Progenitor cell of endocrine pancreas (in vitro differentiated cells): ENCODE results near the gene PIP. TPM values are rescaled to one million over a fixed set of nuclear protein-coding genes. Genes with fewer than 3 reads are reported as not detected.
"Not testable (repeated sequence)": the region's sequence is repeated elsewhere in the genome, so short reads cannot be mapped to it uniquely, and the experiment has no call there.

ENCODE experiments used
- DNase-seq: peaks from one replicate; pipeline ENCODE4 v3.0.0; 2021; ENCODE audit warnings: low spot score; ENCODE audit not compliant: unreplicated experiment
- H3K27ac Mint-ChIP-seq: 2 replicates; pipeline ENCODE4 v1.8.0; 2021; ENCODE audit warnings: mild to moderate bottlenecking, moderate library complexity, mixed read lengths
- H3K27me3 Mint-ChIP-seq: 2 replicates; pipeline ENCODE4 v1.8.0; 2021; ENCODE audit warnings: mixed read lengths
- H3K36me3 Mint-ChIP-seq: 2 replicates; pipeline ENCODE4 v1.8.0; 2022; ENCODE audit warnings: mixed read lengths; ENCODE audit not compliant: insufficient read depth
- H3K4me1 Mint-ChIP-seq: 2 replicates; pipeline ENCODE4 v1.8.0; 2021; ENCODE audit warnings: low read depth, mixed read lengths
- H3K4me3 Mint-ChIP-seq: 2 replicates; pipeline ENCODE4 v1.8.0; 2021; ENCODE audit warnings: low read depth, mild to moderate bottlenecking, moderate library complexity, mixed read lengths
- H3K9me3 Mint-ChIP-seq: 2 replicates; pipeline ENCODE4 v1.8.0; 2021; ENCODE audit warnings: low read depth, mixed read lengths
- CTCF ChIP-seq: fragments of 200-600 bp; sonication (generic); IDR thresholded peaks from one replicate; pipeline ENCODE4 v1.5.0; 2021; ENCODE audit warnings: antibody characterized with exemption, mild to moderate bottlenecking; ENCODE audit not compliant: unreplicated experiment
- total RNA-seq: library from RNA; stranded (reverse); gene quantifications from 2 replicates; pipeline ENCODE4 v1.2.1, GENCODE V29; 2021

The PIP gene
- total RNA-seq, 1 donor from 2014 or later = not detected

- H3K36me3 Mint-ChIP-seq = peaks cover 1% of the 10 kb centered on the region
- H3K4me1 Mint-ChIP-seq = peaks cover 9% of the 10 kb centered on the region
- peaks cover 9% of the 10 kb centered on the region for H3K9me3 Mint-ChIP-seq
- no peak for DNase-seq
- no peak overlapping the region for H3K27ac Mint-ChIP-seq
- no peak for TF ChIP-seq CTCF
- no peaks in the 10 kb centered on the region for H3K27me3 Mint-ChIP-seq
- H3K4me3 Mint-ChIP-seq = no peak overlapping the region
Measured at GRCh38 chr7:143130541-143130940, 1.3 kb upstream of the PIP start.

GRCh38 chr7:143147070-143147469 is 15.2 kb downstream of the PIP start:
- Mint-ChIP-seq H3K9me3 (peaks cover 13% of the 10 kb centered on the region), H3K4me1 (no peaks in the 10 kb centered on the region), H3K36me3 (no peaks in the 10 kb centered on the region), H3K27me3 (no peaks in the 10 kb centered on the region), H3K4me3 (no peak overlapping the region), H3K27ac (no peak overlapping the region)
- DNase-seq = no peak
- TF ChIP-seq CTCF = no peak

GRCh38 chr7:143148050-143148449 is 16.2 kb downstream of the PIP start:
- Mint-ChIP-seq H3K9me3 (peaks cover 13% of the 10 kb centered on the region), H3K4me1 (no peaks in the 10 kb centered on the region), H3K4me3 (no peak overlapping the region), H3K36me3 (no peaks in the 10 kb centered on the region), H3K27me3 (no peaks in the 10 kb centered on the region), H3K27ac (no peak overlapping the region)
- no peak for DNase-seq
- no peak for TF ChIP-seq CTCF

GRCh38 chr7:143148651-143149050 is 16.8 kb downstream of the PIP start:
- Mint-ChIP-seq H3K27ac (no peak overlapping the region), H3K36me3 (no peaks in the 10 kb centered on the region), H3K9me3 (peaks cover 12% of the 10 kb centered on the region), H3K4me1 (no peaks in the 10 kb centered on the region), H3K27me3 (no peaks in the 10 kb centered on the region), H3K4me3 (no peak overlapping the region)
- no peak for TF ChIP-seq CTCF
- no peak for DNase-seq

GRCh38 chr7:143150696-143151095 is 18.8 kb downstream of the PIP start:
- H3K9me3 Mint-ChIP-seq = peaks cover 10% of the 10 kb centered on the region
- not testable (repeated sequence) for DNase-seq, H3K4me1 Mint-ChIP-seq, H3K27me3 Mint-ChIP-seq, H3K4me3 Mint-ChIP-seq, H3K36me3 Mint-ChIP-seq, H3K27ac Mint-ChIP-seq

GRCh38 chr7:143158617-143159016 is 26.7 kb downstream of the PIP start:
- H3K4me1 Mint-ChIP-seq, H3K36me3 Mint-ChIP-seq, H3K4me3 Mint-ChIP-seq, DNase-seq, H3K27me3 Mint-ChIP-seq, H3K9me3 Mint-ChIP-seq, H3K27ac Mint-ChIP-seq: not testable (repeated sequence)
